Neural cell (in vitro differentiated cells): Measurements from ENCODE around the gene TSPYL2.

Source experiments
- EP300 ChIP-seq: fragments of 450-650 bp; conservative IDR thresholded peaks from 2 replicates; pipeline ENCODE4 v1.6.1; 2014; ENCODE audit warnings: antibody characterized with exemption, mild to moderate bottlenecking, moderate library complexity; ENCODE audit not compliant: poor library complexity, severe bottlenecking
- MXI1 ChIP-seq: fragments of 450-650 bp; conservative IDR thresholded peaks from 2 replicates; pipeline ENCODE4 v1.6.1; 2014; ENCODE audit warnings: antibody characterized with exemption, mild to moderate bottlenecking; ENCODE audit not compliant: poor library complexity, severe bottlenecking
- POLR2AphosphoS5 ChIP-seq: IDR thresholded peaks from 2 replicates; pipeline ENCODE4 v1.6.1; 2012
- TAF1 ChIP-seq: IDR thresholded peaks from 2 replicates; pipeline ENCODE4 v1.6.1; 2012; ENCODE audit warnings: low read depth
- TF ChIP-seq, protein P1 (sequence below): fragments of 450-650 bp; IDR thresholded peaks from 2 replicates; pipeline ENCODE4 v1.5.1; 2014; ENCODE audit warnings: antibody characterized with exemption, mild to moderate bottlenecking, moderate library complexity; ENCODE audit not compliant: poor library complexity, severe bottlenecking
- TF ChIP-seq, protein P2 (sequence below): IDR thresholded peaks from 2 replicates; pipeline ENCODE4 v1.6.1; 2012; ENCODE audit warnings: borderline replicate concordance

DNA sequence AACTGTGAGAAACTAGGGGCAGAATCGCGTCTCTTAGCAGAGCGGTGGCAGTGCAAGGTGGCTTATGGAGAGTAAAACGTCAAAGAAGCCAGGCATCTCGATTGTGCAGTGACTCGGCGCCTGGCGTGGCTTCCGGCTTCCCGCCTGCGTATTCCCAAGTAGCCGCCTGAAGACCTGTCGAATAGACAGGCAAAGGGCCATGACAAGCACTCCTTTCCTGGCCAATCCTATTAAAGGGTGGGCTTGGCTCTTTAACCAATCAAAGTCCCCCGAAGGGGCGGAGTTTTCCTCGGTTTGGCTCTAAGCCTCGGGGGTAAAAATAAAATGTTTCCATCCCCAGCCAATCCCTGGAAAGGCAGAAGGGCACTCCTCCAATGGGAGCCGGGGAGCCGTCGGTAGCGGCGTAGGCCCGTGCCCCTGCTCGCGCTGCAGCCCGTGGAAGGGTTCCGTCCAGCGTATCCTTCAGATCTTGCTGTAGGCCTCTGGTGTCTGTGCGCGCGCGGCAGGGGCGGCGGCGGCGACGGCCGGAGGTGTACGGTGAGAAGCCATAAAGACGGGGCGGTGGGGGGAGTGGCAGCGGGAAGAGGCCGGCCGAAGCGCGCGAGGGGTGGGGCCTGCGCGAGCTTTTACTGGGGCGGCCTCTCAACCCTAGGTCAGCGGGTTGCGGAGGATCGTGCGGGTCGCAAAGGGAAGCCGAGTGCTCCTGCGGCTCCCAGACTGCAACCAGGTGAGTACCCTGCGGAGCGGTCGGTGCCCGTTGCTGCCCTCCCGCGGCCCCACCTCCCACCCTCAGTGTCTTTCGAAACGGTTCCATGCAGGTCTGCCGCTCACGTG lies 11.8 kb downstream of the TSPYL2 start, which contains the start of gene KANTR:
- TF ChIP-seq, protein P1, sequence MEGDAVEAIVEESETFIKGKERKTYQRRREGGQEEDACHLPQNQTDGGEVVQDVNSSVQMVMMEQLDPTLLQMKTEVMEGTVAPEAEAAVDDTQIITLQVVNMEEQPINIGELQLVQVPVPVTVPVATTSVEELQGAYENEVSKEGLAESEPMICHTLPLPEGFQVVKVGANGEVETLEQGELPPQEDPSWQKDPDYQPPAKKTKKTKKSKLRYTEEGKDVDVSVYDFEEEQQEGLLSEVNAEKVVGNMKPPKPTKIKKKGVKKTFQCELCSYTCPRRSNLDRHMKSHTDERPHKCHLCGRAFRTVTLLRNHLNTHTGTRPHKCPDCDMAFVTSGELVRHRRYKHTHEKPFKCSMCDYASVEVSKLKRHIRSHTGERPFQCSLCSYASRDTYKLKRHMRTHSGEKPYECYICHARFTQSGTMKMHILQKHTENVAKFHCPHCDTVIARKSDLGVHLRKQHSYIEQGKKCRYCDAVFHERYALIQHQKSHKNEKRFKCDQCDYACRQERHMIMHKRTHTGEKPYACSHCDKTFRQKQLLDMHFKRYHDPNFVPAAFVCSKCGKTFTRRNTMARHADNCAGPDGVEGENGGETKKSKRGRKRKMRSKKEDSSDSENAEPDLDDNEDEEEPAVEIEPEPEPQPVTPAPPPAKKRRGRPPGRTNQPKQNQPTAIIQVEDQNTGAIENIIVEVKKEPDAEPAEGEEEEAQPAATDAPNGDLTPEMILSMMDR: peak; percentile 32
- no peak for TF ChIP-seq EP300
- TF ChIP-seq, protein P2, sequence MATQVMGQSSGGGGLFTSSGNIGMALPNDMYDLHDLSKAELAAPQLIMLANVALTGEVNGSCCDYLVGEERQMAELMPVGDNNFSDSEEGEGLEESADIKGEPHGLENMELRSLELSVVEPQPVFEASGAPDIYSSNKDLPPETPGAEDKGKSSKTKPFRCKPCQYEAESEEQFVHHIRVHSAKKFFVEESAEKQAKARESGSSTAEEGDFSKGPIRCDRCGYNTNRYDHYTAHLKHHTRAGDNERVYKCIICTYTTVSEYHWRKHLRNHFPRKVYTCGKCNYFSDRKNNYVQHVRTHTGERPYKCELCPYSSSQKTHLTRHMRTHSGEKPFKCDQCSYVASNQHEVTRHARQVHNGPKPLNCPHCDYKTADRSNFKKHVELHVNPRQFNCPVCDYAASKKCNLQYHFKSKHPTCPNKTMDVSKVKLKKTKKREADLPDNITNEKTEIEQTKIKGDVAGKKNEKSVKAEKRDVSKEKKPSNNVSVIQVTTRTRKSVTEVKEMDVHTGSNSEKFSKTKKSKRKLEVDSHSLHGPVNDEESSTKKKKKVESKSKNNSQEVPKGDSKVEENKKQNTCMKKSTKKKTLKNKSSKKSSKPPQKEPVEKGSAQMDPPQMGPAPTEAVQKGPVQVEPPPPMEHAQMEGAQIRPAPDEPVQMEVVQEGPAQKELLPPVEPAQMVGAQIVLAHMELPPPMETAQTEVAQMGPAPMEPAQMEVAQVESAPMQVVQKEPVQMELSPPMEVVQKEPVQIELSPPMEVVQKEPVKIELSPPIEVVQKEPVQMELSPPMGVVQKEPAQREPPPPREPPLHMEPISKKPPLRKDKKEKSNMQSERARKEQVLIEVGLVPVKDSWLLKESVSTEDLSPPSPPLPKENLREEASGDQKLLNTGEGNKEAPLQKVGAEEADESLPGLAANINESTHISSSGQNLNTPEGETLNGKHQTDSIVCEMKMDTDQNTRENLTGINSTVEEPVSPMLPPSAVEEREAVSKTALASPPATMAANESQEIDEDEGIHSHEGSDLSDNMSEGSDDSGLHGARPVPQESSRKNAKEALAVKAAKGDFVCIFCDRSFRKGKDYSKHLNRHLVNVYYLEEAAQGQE: no peak
- TF ChIP-seq POLR2AphosphoS5: peak; percentile 74
- TF ChIP-seq MXI1: peak; percentile 81
- no peak for TF ChIP-seq TAF1
